OCI-LY7 (cell line): Measurements from ENCODE around the gene CRTAP.

ENCODE experiments used
- CTCF ChIP-seq: fragments of 200-600 bp; sonication (generic); conservative IDR thresholded peaks from 2 replicates; pipeline ENCODE4 v1.5.1; 2014; ENCODE audit warnings: mild to moderate bottlenecking, antibody characterized with exemption, low read length, moderate library complexity, mixed read lengths
- EZH2phosphoT487 ChIP-seq: fragments of 200-600 bp; sonication (generic); IDR thresholded peaks from 2 replicates; pipeline ENCODE4 v1.6.1; 2018; ENCODE audit warnings: low read depth, borderline replicate concordance, mild to moderate bottlenecking, mixed run types, antibody characterized with exemption, low read length, moderate library complexity, mixed read lengths

- no peak for TF ChIP-seq CTCF
- TF ChIP-seq EZH2phosphoT487, result no peak
Observed at GRCh38 chr3:33137691-33138090, 23.9 kb downstream of the CRTAP start.
